Measurements from ENCODE around the gene COLEC11.
"Not testable (repeated sequence)": the region's sequence is repeated elsewhere in the genome, so short reads cannot be mapped to it uniquely, and the experiment has no call there.

COLEC11 gene

DNA sequence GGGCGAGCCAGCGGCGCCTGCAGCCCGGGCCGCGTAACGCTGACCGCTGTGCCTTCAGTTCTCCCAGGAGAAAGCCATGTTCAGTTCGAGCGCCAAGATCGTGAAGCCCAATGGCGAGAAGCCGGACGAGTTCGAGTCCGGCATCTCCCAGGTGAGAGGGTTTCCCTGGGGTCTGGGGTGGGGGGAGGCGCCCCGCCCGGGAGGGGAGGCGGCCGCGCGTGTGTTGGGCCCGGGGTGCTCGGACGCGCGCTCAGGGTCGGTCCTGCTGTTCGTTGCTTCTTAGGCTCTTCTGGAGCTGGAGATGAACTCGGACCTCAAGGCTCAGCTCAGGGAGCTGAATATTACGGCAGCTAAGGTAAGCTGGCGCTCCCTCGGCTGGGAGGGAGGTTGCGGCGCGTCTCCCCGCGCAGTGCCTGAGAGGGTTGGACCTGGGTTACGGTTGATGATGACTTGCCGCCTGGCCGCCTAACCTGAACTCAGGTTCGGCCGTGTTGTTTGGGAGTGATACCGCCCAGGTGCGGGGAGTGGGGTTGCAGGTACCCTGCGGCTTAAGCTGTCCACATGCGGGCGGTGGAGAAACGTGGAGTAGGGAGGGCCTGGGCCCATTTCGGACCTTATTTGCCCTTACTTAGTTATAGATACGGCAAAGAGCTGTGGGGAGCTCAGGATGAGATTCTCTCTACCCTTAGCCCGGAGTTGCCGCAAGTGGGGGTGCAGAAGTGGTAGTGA, 19.2 kb upstream of the COLEC11 start:
- peak; percentile 29 for DNase-seq (ENCODE audit: low read depth)
- TF ChIP-seq, protein P1, sequence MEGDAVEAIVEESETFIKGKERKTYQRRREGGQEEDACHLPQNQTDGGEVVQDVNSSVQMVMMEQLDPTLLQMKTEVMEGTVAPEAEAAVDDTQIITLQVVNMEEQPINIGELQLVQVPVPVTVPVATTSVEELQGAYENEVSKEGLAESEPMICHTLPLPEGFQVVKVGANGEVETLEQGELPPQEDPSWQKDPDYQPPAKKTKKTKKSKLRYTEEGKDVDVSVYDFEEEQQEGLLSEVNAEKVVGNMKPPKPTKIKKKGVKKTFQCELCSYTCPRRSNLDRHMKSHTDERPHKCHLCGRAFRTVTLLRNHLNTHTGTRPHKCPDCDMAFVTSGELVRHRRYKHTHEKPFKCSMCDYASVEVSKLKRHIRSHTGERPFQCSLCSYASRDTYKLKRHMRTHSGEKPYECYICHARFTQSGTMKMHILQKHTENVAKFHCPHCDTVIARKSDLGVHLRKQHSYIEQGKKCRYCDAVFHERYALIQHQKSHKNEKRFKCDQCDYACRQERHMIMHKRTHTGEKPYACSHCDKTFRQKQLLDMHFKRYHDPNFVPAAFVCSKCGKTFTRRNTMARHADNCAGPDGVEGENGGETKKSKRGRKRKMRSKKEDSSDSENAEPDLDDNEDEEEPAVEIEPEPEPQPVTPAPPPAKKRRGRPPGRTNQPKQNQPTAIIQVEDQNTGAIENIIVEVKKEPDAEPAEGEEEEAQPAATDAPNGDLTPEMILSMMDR (conservative IDR thresholded peaks at IDR 0.05; ENCODE audit: low read depth, low read length), result no peak
- peak overlapping the region; percentile 97 for H3K4me3 ChIP-seq (ENCODE audit: low read depth, low read length)

GRCh38 chr2:3576263-3576630, 18.7 kb upstream of the COLEC11 start:
- DNase-seq (ENCODE audit: low read depth), result not testable (repeated sequence)
- H3K4me3 ChIP-seq (ENCODE audit: low read depth, low read length), result peak overlapping the region; percentile 97

DNA sequence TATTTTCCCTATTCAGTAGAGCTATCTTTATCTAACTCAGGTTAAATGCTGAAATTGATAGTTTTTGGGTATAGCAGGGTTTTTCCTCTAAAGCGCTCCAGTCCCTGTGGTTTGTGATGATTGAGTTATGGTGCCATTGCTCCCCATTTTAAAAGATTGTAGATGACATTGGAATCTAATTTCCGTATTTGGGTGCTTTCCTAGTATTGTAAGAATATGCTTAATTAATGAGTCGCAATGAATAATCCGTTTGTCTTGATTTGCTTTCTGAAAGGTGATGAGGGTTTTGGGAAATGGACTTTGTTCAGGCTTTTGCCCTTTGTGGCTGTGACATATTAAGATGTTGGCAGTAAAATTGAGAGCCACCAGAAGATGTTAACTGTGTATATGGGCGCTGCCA, 15.9 kb upstream of the COLEC11 start:
- peak overlapping the region; percentile 3 for H3K4me3 ChIP-seq (ENCODE audit: low read depth, low read length)
- TF ChIP-seq, protein P1 (conservative IDR thresholded peaks at IDR 0.05; ENCODE audit: low read depth, low read length), result no peak
- DNase-seq (ENCODE audit: low read depth), result no peak

DNA sequence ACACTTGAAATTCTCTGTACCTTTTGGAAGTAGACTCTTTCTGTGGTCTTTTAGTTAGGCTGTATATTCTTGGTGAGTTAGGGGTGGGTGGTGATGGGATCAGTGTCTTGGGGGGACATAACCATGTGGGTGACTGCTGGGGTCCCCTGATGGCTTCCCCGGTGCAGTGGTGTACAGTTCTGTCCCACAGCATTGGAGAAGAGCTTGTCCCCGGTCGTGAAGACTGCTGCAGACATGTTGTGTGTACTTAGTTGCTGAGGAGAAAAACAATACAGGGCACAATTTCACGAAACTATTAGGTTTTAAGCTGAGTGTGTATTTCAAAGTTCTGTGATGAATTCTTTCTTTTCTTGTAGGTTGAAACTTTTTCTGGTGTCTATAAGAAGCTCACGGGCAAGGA, 14.5 kb upstream of the COLEC11 start:
- no peak for DNase-seq (ENCODE audit: low read depth)
- no peak overlapping the region for H3K4me3 ChIP-seq (ENCODE audit: low read depth, low read length)
- TF ChIP-seq, protein P1 (conservative IDR thresholded peaks at IDR 0.05; ENCODE audit: low read depth, low read length), result no peak

DNA sequence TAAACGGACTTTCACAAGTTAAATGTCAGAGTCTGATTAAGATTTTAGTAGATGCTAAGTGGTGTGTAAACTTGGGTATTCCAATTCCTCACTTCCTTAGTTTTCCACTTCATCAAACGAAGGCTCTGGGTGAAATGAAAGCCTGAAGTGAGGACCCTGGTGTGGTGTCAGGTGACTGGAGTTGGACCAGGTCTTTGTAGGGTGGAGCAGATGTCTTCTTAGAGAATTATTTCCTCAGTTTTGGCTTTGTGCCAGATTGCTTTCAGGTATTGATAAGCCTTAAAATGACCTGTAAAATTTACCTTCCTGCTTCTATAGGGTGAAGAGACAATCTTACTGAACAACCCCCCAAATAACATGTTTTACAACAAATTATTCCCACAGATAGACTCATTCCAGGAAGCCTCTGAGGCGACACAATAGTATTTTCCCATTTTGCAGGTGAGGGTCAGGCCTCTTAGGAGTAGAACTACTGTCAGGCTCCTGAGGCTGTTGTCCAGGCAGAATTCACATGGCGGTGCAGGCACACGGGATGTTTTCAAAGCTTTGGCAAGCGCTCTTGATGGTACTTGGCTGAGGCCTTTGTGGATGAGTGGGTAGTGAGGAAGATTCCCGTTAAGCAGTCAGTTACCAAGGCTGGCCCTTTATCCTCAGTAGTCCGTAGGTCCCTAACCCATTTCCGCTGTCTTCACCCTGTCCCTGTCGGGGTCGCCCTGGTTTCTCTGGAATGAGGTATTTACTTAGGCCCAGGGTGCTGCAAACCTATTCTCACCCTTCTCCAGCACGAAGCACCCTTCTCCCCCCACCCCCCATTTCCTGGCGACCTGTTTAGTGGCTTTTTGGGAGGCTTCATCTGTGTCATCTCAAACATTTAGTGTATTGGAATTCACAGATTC, 13.3 kb upstream of the COLEC11 start:
- no peak overlapping the region for H3K4me3 ChIP-seq (ENCODE audit: low read depth, low read length)
- DNase-seq (ENCODE audit: low read depth), result no peak
- TF ChIP-seq, protein P1 (conservative IDR thresholded peaks at IDR 0.05; ENCODE audit: low read depth, low read length), result no peak

DNA sequence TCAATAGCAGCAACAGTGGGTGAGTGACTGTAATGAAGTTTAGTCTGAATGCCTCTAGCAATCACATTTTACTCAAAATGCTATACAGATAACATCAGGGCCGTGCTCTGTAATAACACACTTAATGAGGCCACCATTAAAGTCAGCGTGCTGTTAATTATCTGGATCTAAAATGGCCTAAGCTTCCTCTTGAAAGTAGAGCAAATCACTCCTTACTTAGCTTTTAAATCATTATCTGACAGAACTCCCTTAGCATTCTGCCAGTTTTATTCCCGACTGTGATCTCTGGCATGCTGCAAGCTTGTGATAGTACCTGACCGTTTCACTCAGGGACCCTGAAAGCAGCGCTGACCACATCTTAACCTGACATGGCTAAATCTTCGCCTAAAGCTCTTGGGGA, 10.8 kb upstream of the COLEC11 start:
- TF ChIP-seq, protein P1 (conservative IDR thresholded peaks at IDR 0.05; ENCODE audit: low read depth, low read length), result no peak
- H3K4me3 ChIP-seq (ENCODE audit: low read depth, low read length), result no peak overlapping the region

GRCh38 chr2:3584608-3585260, 10.2 kb upstream of the COLEC11 start:
- no peak for DNase-seq (ENCODE audit: low read depth)
- no peak overlapping the region for H3K4me3 ChIP-seq (ENCODE audit: low read depth, low read length)
- TF ChIP-seq, protein P1 (conservative IDR thresholded peaks at IDR 0.05; ENCODE audit: low read depth, low read length), result no peak

More for the DNA sequence above, 10.8 kb upstream of the COLEC11 start:
- no peak for DNase-seq (ENCODE audit: low read depth)
